K562 treated with DMSO at 1 percent for 4 hours (cell line): Measurements from ENCODE around the gene IPP. TPM values are rescaled to one million over a fixed set of nuclear protein-coding genes. Genes with fewer than 3 reads are reported as not detected.

Source experiments
- total RNA-seq: library from RNA; unstranded; fragments of 300-600 nt; gene quantifications from 2 replicates; pipeline ENCODE4 v1.2.3, GENCODE V29; 2022; ENCODE audit not compliant: insufficient read depth

The IPP gene
- 3.5 and 3.8 TPM in 2 replicates for total RNA-seq

DNA sequence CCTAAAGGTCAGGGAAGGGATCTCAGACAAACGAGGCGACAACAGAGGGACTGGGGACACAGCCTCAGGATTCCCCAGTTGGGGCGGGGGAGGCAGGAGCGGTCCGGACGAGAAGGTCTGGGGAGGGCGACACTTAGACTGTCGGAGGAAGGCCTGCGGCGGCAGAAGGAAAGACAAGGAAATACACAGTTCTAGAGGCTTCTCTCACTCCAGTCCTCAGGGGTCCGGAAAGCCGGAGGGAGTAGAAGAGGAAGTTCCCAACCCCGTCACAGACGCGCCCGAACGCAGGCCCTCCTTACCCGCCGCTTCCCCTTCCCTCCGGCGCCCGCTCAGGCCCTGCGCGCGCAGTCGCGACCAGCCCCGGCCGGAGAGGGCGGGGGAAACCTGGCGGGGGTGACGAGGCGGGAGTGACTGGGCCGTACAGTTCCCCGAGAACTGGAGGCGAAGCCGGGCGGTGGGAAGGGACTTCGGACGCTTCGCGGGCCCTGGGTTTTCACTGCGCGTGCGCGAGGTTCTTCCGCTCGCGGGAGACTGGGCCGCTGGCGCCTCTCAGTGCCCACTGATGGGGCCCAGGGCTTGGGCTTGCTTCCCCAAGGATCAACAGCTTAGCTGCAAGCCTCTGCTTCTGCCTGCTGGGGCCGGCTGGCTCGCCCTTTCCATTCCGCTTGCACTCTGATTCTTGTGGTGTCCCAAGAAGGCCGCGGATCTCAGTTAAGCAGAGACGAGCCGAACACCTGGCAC is at the start of gene IPP:
TSS of gene IPP (minus strand) at position 356 of the 741 bp plus-strand sequence. CDS start 4,242 bp downstream, outside the sequence.

DNA sequence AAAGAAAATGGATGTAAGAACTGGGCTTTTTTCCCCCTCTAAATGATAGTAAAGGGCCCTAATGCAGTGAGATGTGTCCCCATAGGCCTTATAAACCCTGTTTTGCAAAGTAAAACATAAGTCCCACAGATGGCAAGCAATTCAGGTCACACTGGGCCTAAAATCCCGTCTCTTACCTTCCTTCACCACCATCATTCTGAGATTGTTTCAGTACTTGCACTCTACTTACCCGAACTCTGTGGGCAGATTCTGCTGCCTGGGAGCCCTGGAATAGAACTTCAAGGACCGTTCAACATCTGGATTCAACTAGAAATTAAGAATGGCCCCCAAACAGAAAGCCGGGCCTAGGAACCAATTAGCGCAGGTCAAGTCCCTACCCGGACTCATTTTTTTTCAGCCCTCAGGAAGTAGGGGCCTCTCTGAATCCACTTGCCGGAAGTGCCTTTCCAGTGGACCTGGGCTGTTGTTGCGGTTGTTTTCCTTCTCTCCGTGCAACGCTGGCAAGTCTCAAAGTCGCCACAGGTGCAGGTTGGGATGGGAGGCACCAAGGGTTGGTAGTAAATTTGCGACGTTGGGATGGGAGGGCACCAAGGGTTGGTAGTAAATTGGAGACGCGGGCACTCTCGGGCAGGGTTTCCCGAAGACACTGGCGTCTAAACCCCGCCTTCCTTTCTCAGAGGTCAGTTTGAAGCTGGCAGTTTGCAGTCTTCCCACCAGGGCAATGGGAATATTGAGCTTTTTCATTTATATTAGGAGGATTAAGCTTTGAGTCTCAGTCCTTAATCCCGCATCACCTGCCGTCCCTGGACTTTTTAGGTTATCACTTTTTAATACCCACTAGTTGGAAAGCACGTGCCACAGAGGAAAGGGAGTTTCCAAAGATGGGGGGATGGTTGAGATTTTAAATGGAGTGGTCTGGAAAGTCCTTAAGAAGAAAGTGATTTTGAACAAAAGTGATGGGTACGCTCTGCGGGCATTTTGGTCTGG is 62.4 kb downstream of the IPP start, which contains the start of gene TMEM69:
TSS of gene TMEM69 (plus strand) at position 428 of the 987 bp plus-strand sequence. CDS start 2,888 bp downstream, outside the sequence.

DNA sequence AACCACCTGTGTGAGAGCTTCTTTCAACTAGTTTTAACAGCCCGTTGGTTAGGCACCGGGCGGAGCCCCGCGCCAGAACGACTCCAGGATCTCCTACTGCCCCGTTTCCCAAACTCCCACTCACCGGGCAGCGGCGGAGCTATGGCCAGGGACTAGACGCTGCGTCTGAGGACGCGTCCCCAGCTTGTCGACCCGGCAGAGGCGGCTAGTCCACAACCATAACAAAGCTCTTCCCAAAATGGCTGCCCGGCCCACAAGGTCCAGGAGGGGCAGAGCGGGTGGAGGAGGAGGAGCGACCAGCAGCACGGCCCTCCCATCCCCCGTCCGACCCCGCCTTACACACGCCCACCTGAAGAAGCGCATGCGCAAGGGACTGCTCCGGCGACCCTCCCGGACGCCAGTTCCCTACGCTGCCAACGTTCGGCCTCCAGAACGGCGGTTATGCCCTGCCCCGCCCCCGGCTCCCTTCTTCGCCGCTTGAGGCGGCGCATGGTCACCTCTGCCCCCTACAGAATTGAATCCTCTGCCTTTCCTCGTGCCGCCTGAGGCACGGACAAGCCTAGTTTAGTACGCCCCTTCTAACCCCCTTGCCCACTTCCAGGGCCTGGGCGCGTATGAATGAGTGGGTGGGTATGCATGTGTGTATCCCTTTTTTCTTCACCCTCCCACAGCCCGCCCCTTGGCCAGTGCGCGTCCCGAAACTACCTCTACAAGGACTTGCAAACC is 64.0 kb downstream of the IPP start, which contains the start of gene GPBP1L1:
TSS of gene GPBP1L1 (minus strand) at position 246 of the 726 bp plus-strand sequence. CDS start 27,446 bp downstream, outside the sequence.

Other genes starting within 250 kb of the IPP start
- 755 and 873 TPM in 2 replicates for gene PRDX1, start 228.8 kb downstream of the IPP start, total RNA-seq
- gene AKR1A1, start 199.8 kb downstream of the IPP start, total RNA-seq = 246 and 263 TPM in 2 replicates
- 280 and 363 TPM in 2 replicates for gene NASP, start 166.6 kb downstream of the IPP start, total RNA-seq
- 2.9 and 4.0 TPM in 2 replicates for gene CCDC17, start 126.6 kb downstream of the IPP start, total RNA-seq
- gene GPBP1L1, start 64.1 kb downstream of the IPP start, total RNA-seq = 53.6 and 77.2 TPM in 2 replicates
- gene TMEM69, start 62.5 kb downstream of the IPP start, total RNA-seq = 29.9 and 44.9 TPM in 2 replicates
- 26.9 and 37.4 TPM in 2 replicates for gene MAST2, start 53.0 kb upstream of the IPP start, total RNA-seq